Kidney (tissue), 14 donors: ENCODE data around the gene CCDC14. TPM values are rescaled to one million over a fixed set of nuclear protein-coding genes. Genes with fewer than 3 reads are reported as not detected.

Source experiments
- DNase-seq, 5 donors: peaks; one replicate each; pipeline ENCODE4 v3.0.0-alpha.2; 2013 to 2020
- FAIRE-seq: peaks from 2 replicates; lab custom pipeline; 2012; peaks lifted over from hg19 to GRCh38; lab: Jason Lieb, UNC
- H3K27ac ChIP-seq, 2 donors: one replicate each; pipeline ENCODE4 v1.7.0; 2013; ENCODE audit warnings: low read depth in 2 of 2, low read length in 2 of 2, inconsistent platforms in 1 of 2
- H3K27me3 ChIP-seq: one replicate; pipeline ENCODE4 v1.7.1; 2013; ENCODE audit warnings: low read length, inconsistent platforms; ENCODE audit not compliant: control insufficient read depth, insufficient read depth
- H3K36me3 ChIP-seq, 3 donors: one replicate each; pipeline versions ENCODE4 v1.7.0 to v1.7.1; 2013; ENCODE audit warnings: low read length in 3 of 3, control low read depth in 1 of 3, inconsistent platforms in 1 of 3; ENCODE audit not compliant: insufficient read depth in 3 of 3, control insufficient read depth in 2 of 3
- H3K4me1 ChIP-seq, 3 donors: one replicate each; pipeline versions ENCODE4 v1.7.0 to v1.7.1; 2013; ENCODE audit warnings: low read length in 3 of 3, inconsistent platforms in 1 of 3, low read depth in 1 of 3; ENCODE audit not compliant: control insufficient read depth in 2 of 3, insufficient read depth in 2 of 3
- H3K4me3 ChIP-seq, 3 donors: one replicate each; pipeline versions ENCODE4 v1.7.0 to v1.8.1; 2013; ENCODE audit warnings: low read length in 3 of 3, control low read depth in 1 of 3, inconsistent platforms in 1 of 3
- H3K9ac ChIP-seq, 3 donors: one replicate each; pipeline versions ENCODE4 v1.7.0 to v1.7.1; 2013; ENCODE audit warnings: low read length in 3 of 3, control low read depth in 1 of 3, inconsistent platforms in 1 of 3
- H3K9me3 ChIP-seq, 3 donors: one replicate each; pipeline versions ENCODE4 v1.7.0 to v1.7.1; 2013; ENCODE audit warnings: low read length in 3 of 3, control low read depth in 1 of 3, inconsistent platforms in 1 of 3; ENCODE audit not compliant: control insufficient read depth in 2 of 3, insufficient read depth in 1 of 3
- CTCF ChIP-seq: IDR thresholded peaks from 3 replicates; pipeline ENCODE4 v1.5.1; 2012; ENCODE audit warnings: mild to moderate bottlenecking, moderate library complexity, borderline replicate concordance; ENCODE audit not compliant: insufficient read depth; ENCODE audit errors: extremely low read depth
- intact Hi-C: fragments of 100-400 bp; cut with DNase I; formaldehyde crosslinking; loops from one replicate; pipeline ENCODE4 v1.11.1; 2022
- polyA plus RNA-seq: library from polyadenylated mRNA; stranded (reverse); fragments of 350-450 nt; fragmentation: Illumina TruSeq; extraction: RNeasy Lipid Tissue Mini Kit (QIAGEN cat#74804); gene quantifications from one replicate; pipeline ENCODE4 v1.2.3, GENCODE V29; 2014; ENCODE audit warnings: low read depth, low replicate concordance; ENCODE audit not compliant: insufficient read depth
- total RNA-seq: library from RNA; stranded (reverse); fragmentation: NEBNext Ultra II Directional; extraction: Animal tissue kit (Norgen Biotek cat#: 25700); gene quantifications from one replicate; pipeline ENCODE4 v1.2.1, GENCODE V29; 2021
- donor health status: control.
- donor health status: control.
- donor health status: control.
- donor health status: control.
- donor health status: control.
- donor health status: DM: yes; HTN: yes; CAD: no.
- donor health status: Normal renal cell carcinoma (clear cell type).

The CCDC14 gene
- total and polyA plus RNA-seq, 2 donors from 2014 or later = 8.3 to 28.2 TPM

- DNase-seq = no peak
- H3K9me3 ChIP-seq = no peaks in the 10 kb centered on the region
- H3K27me3 ChIP-seq = no peaks in the 10 kb centered on the region
- intact Hi-C loops = no loop called here
- peaks cover 0 to 2% (median 1%) of the 10 kb centered on the region in 3 donors for H3K36me3 ChIP-seq
- no peak for TF ChIP-seq CTCF
- no peak overlapping the region for H3K27ac ChIP-seq
- H3K4me3 ChIP-seq = no peak overlapping the region
- no peak for FAIRE-seq
- H3K4me1 ChIP-seq = no peaks in the 10 kb centered on the region
- H3K9ac ChIP-seq = no peak overlapping the region
Measured at GRCh38 chr3:123909785-123910184, 51.2 kb downstream of the CCDC14 start.

GRCh38 chr3:123907720-123908119, 53.3 kb downstream of the CCDC14 start:
- H3K27ac ChIP-seq = no peak overlapping the region
- no peak for DNase-seq
- H3K9ac ChIP-seq = no peak overlapping the region
- H3K4me1 ChIP-seq = no peaks in the 10 kb centered on the region
- no peaks in the 10 kb centered on the region for H3K36me3 ChIP-seq
- no peaks in the 10 kb centered on the region for H3K9me3 ChIP-seq
- no peak for TF ChIP-seq CTCF
- no peak for FAIRE-seq
- intact Hi-C loops = no loop called here
- no peaks in the 10 kb centered on the region for H3K27me3 ChIP-seq
- no peak overlapping the region for H3K4me3 ChIP-seq

DNA sequence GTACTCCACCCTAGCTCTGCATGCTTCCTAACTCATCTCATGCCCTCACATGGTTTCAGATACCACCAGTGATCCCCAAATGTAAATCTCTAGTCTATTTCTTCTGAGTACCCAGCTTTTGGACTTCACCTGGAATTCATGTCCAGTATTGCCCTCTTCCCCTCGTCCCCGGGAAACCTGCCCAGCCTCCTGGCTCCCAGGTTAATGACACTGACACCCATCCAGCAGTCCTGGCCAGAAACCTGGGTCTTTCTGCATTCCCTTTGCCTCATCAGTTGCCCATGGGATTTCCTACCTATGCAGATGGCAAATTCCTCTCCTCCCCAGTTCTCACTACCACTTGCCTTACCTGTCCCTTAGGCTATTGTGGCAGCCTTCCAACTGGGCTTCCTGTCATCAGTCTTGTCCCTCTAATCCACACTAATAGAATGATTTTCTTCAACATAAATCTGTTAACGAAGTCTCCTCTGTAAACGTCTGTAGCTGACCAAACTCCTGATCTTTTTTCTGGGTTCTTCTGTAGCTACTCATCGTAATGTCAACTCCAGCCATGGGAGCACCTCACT, 61.6 kb downstream of the CCDC14 start:
- intact Hi-C loops = no loop called here
- FAIRE-seq = no peak
- no peak for TF ChIP-seq CTCF

GRCh38 chr3:123893012-123893411, 68.0 kb downstream of the CCDC14 start:
- intact Hi-C loops = no loop called here
- no peak overlapping the region for H3K27ac ChIP-seq
- H3K4me1 ChIP-seq = no peaks in the 10 kb centered on the region
- H3K4me3 ChIP-seq = no peak overlapping the region
- H3K36me3 ChIP-seq = no peaks in the 10 kb centered on the region
- TF ChIP-seq CTCF = no peak
- peaks cover 0 to 11% (median 0%) of the 10 kb centered on the region in 3 donors for H3K9me3 ChIP-seq
- H3K27me3 ChIP-seq = no peaks in the 10 kb centered on the region
- no peak for DNase-seq
- no peak overlapping the region for H3K9ac ChIP-seq
- FAIRE-seq = no peak

More for the DNA sequence above, 61.6 kb downstream of the CCDC14 start:
- Histone ChIP-seq H3K9me3 (no peaks in the 10 kb centered on the region), H3K9ac (no peak overlapping the region), H3K4me1 (no peaks in the 10 kb centered on the region), H3K27me3 (no peaks in the 10 kb centered on the region), H3K27ac (no peak overlapping the region), H3K36me3 (no peaks in the 10 kb centered on the region), H3K4me3 (no peak overlapping the region)
- no peak for DNase-seq
